Measurements from ENCODE around the gene RTTN.

- TF ChIP-seq POLR2A (IDR thresholded peaks at IDR 0.05) (no peak), CTCF (IDR thresholded peaks at IDR 0.05) (no peak)
Measured at GRCh38 chr18:70227438-70227837, 22.0 kb upstream of the RTTN start.
